ENCODE measurements around the gene COA7.

DNA sequence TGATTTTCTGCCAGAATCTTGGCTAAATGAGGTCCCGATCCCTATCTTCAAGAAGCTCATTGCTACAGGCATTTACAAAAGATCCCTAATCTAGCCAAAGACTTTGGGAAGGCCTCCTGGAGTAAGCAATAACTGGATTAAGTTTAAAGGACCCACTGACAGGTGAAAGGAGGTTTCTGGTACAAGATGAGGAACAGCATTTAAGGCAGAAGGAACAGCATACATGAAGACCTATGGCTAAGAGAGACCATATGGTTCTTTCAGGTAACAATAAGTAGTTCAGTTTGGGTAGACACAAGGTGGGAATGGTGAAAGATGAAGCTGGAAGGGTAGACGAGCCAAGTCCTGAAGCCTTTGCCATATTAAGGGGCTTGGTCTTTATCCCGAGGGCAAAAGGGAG is 37.3 kb downstream of the COA7 start:
- TF ChIP-seq, protein P1, sequence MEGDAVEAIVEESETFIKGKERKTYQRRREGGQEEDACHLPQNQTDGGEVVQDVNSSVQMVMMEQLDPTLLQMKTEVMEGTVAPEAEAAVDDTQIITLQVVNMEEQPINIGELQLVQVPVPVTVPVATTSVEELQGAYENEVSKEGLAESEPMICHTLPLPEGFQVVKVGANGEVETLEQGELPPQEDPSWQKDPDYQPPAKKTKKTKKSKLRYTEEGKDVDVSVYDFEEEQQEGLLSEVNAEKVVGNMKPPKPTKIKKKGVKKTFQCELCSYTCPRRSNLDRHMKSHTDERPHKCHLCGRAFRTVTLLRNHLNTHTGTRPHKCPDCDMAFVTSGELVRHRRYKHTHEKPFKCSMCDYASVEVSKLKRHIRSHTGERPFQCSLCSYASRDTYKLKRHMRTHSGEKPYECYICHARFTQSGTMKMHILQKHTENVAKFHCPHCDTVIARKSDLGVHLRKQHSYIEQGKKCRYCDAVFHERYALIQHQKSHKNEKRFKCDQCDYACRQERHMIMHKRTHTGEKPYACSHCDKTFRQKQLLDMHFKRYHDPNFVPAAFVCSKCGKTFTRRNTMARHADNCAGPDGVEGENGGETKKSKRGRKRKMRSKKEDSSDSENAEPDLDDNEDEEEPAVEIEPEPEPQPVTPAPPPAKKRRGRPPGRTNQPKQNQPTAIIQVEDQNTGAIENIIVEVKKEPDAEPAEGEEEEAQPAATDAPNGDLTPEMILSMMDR (IDR thresholded peaks at IDR 0.05), result no peak
- no peak for TF ChIP-seq EP300 (IDR thresholded peaks at IDR 0.05; ENCODE audit: low read depth)
- TF ChIP-seq POLR2A (IDR thresholded peaks at IDR 0.05), result no peak
